Spinal cord (tissue), 10 donors: ENCODE data around the gene PPP1R3A. TPM values are rescaled to one million over a fixed set of nuclear protein-coding genes. Genes with fewer than 3 reads are reported as not detected.
A peak's percentile ranks its signal among the peaks of the same experiment; 100 is the strongest.

ENCODE experiments used
- DNase-seq, 6 donors: peaks; one replicate each; pipeline versions ENCODE4 v3.0.0 to v3.0.0-alpha.2; 2013 to 2015; ENCODE audit warnings: low spot score in 6 of 6, low read depth in 4 of 6
- H3K27ac ChIP-seq: one replicate; pipeline ENCODE4 v1.5.1; 2013; ENCODE audit warnings: low read depth, low read length, control low read depth
- H3K27me3 ChIP-seq: one replicate; pipeline ENCODE4 v1.6.1; 2013; ENCODE audit warnings: low read length; ENCODE audit not compliant: control insufficient read depth, insufficient read depth
- H3K36me3 ChIP-seq: one replicate; pipeline ENCODE4 v1.6.1; 2013; ENCODE audit warnings: low read length; ENCODE audit not compliant: control insufficient read depth, insufficient read depth
- H3K4me1 ChIP-seq: one replicate; pipeline ENCODE4 v1.6.1; 2013; ENCODE audit warnings: low read length; ENCODE audit not compliant: control insufficient read depth, insufficient read depth
- H3K4me3 ChIP-seq: one replicate; pipeline ENCODE4 v1.5.1; 2013; ENCODE audit warnings: low read depth, low read length, control low read depth
- H3K9me3 ChIP-seq: one replicate; pipeline ENCODE4 v1.6.1; 2013; ENCODE audit warnings: low read length; ENCODE audit not compliant: control insufficient read depth, insufficient read depth
- WGBS: methylation state at CpG from one replicate; pipeline ENCODE4 v1.1.5; 2013; ENCODE audit warnings: missing lambda C conversion rate; ENCODE audit not compliant: insufficient coverage; 5-methylcytosine and 5-hydroxymethylcytosine counted together
- polyA plus RNA-seq, 2 donors: library from polyadenylated mRNA; unstranded; fragments of 120-200 nt; gene quantifications; one replicate each; pipeline ENCODE4 v1.2.1, GENCODE V29; 2013; ENCODE audit not compliant: insufficient read length in 2 of 2
- total RNA-seq, 2 donors: library from RNA; depleted of rRNA in 1 of 2; stranded (reverse); fragments of 120-200 nt in 1 of 2; fragments of >200 nt in 1 of 2; gene quantifications; one replicate each; pipeline versions ENCODE4 v1.2.3 to v1.2.4, GENCODE V29; 2013 to 2014
- donor health status: healthy.

PPP1R3A gene
- total and polyA plus RNA-seq, 4 donors: 0.06 to 0.10 TPM; not detected in 2

GRCh38 chr7:113891828-113892227 is 27.0 kb downstream of the PPP1R3A start:
- Histone ChIP-seq H3K4me1 (no peaks in the 10 kb centered on the region), H3K4me3 (no peak overlapping the region), H3K36me3 (no peaks in the 10 kb centered on the region), H3K9me3 (no peaks in the 10 kb centered on the region), H3K27me3 (no peaks in the 10 kb centered on the region), H3K27ac (no peak overlapping the region)
- no CpG with 5 or more reads among the region's 1 CpG for WGBS
- no peak for DNase-seq

GRCh38 chr7:113891031-113891350 is 27.8 kb downstream of the PPP1R3A start:
- Histone ChIP-seq H3K4me1 (no peaks in the 10 kb centered on the region), H3K4me3 (no peak overlapping the region), H3K27me3 (no peaks in the 10 kb centered on the region), H3K27ac (no peak overlapping the region), H3K36me3 (no peaks in the 10 kb centered on the region), H3K9me3 (no peaks in the 10 kb centered on the region)
- 100% methylated on average over 1 of the region's 2 CpGs for WGBS
- DNase-seq: no peak

- Histone ChIP-seq H3K4me1 (no peaks in the 10 kb centered on the region), H3K4me3 (no peak overlapping the region), H3K9me3 (no peaks in the 10 kb centered on the region), H3K27me3 (no peaks in the 10 kb centered on the region), H3K27ac (no peak overlapping the region), H3K36me3 (no peaks in the 10 kb centered on the region)
- no peak for DNase-seq
- WGBS: no CpG with 5 or more reads among the region's 2 CpGs
Observed at GRCh38 chr7:113890331-113891030, 28.3 kb downstream of the PPP1R3A start.

GRCh38 chr7:113883096-113883495 is 35.7 kb downstream of the PPP1R3A start:
- H3K36me3 ChIP-seq: no peaks in the 10 kb centered on the region
- H3K27ac ChIP-seq: no peak overlapping the region
- no peaks in the 10 kb centered on the region for H3K4me1 ChIP-seq
- no peaks in the 10 kb centered on the region for H3K27me3 ChIP-seq
- no peak for DNase-seq
- WGBS: no CpG with 5 or more reads among the region's 1 CpG
- H3K4me3 ChIP-seq: no peak overlapping the region
- H3K9me3 ChIP-seq: no peaks in the 10 kb centered on the region

DNA sequence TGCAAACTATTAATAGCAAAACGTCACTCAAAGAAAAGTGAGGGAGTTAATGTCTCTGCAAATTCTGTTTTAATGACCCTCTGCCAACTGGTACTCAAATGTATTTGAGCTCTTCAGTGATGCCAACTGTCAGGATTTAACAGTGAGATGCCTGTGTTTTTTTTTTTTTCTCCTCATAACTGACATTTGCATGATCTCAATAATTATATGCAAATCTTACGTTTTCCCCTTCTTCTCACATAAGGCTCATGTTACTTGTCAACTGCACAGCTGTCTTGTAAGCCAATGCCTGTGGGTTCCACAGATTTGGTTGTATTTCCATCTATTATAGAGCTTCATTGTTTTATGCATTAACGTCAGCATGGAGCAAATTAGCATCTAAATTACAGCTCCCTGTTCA is 38.2 kb downstream of the PPP1R3A start:
- H3K27me3 ChIP-seq: no peaks in the 10 kb centered on the region
- no peaks in the 10 kb centered on the region for H3K4me1 ChIP-seq
- peak in 2 of 6 donors; percentile 60 for DNase-seq
- H3K27ac ChIP-seq: no peak overlapping the region
- WGBS: no CpG with 5 or more reads among the region's 3 CpGs
- no peaks in the 10 kb centered on the region for H3K36me3 ChIP-seq
- no peak overlapping the region for H3K4me3 ChIP-seq
- no peaks in the 10 kb centered on the region for H3K9me3 ChIP-seq

GRCh38 chr7:113878394-113878992 is 40.3 kb downstream of the PPP1R3A start:
- Histone ChIP-seq H3K4me3 (no peak overlapping the region), H3K27me3 (no peaks in the 10 kb centered on the region), H3K9me3 (no peaks in the 10 kb centered on the region), H3K36me3 (no peaks in the 10 kb centered on the region), H3K27ac (no peak overlapping the region), H3K4me1 (no peaks in the 10 kb centered on the region)
- DNase-seq: no peak
- WGBS: 82% methylated on average over 3 of the region's 7 CpGs

- Histone ChIP-seq H3K36me3 (no peaks in the 10 kb centered on the region), H3K27ac (no peak overlapping the region), H3K4me1 (no peaks in the 10 kb centered on the region), H3K9me3 (peaks cover 2% of the 10 kb centered on the region), H3K27me3 (no peaks in the 10 kb centered on the region), H3K4me3 (no peak overlapping the region)
- DNase-seq: no peak
- WGBS: 100% methylated on average over 1 of the region's 2 CpGs
Observed at GRCh38 chr7:113875224-113875623, 43.6 kb downstream of the PPP1R3A start.

DNA sequence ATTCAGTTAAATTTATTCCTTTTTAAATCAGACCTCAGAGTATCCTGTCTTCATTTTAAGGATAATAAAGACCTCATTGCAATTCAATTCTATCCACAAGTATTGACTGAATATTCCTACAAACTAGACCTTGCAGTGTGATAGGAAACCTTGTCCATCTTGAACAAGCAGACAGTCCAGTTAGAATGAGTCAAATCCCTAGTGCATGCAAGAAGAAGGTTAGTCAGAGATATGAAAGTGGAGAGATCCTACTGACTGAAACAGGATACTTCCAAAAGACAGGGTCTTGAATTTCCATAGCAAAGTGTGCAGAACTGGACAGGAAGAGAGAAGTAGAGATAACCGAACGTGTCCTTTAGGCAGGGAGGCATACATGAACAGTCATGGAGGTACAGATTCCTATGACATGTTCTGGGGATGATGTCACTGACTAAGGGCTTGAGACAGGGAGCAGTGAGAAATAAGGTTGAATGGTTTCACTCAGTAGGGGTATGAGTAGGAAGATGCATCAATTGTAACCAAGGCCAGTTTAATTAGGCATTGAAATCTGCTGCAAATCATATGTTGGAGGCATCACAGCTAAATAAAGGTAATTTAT is 45.2 kb downstream of the PPP1R3A start:
- H3K27ac ChIP-seq: no peak overlapping the region
- no peaks in the 10 kb centered on the region for H3K36me3 ChIP-seq
- 97% methylated on average over 2 of the region's 2 CpGs for WGBS
- H3K4me3 ChIP-seq: no peak overlapping the region
- peaks cover 2% of the 10 kb centered on the region for H3K9me3 ChIP-seq
- DNase-seq: no peak
- no peaks in the 10 kb centered on the region for H3K27me3 ChIP-seq
- H3K4me1 ChIP-seq: no peaks in the 10 kb centered on the region

DNA sequence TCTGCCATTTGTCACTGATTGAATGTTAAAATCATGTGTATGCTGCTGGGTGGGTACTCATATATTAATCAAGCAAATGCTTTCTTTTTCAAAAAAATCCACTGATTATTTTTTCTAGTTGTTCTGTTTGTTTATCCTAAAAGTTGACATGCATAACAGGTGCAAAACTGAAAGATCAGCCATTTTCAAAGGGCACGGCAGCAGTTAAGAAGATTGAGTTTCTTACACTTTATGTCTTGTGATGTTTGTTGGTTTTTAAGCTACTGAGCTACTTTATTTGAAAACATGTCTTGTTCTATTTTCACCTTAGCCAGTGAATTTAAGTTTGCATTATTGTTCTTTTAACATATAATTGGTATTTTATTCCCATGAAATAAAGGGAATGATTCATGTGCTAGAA is 45.8 kb downstream of the PPP1R3A start:
- H3K27me3 ChIP-seq: no peaks in the 10 kb centered on the region
- DNase-seq: no peak
- no peak overlapping the region for H3K27ac ChIP-seq
- H3K4me3 ChIP-seq: no peak overlapping the region
- no peaks in the 10 kb centered on the region for H3K36me3 ChIP-seq
- WGBS: no CpG with 5 or more reads among the region's 1 CpG
- no peaks in the 10 kb centered on the region for H3K4me1 ChIP-seq
- H3K9me3 ChIP-seq: peaks cover 2% of the 10 kb centered on the region

GRCh38 chr7:113867325-113867724 is 51.5 kb downstream of the PPP1R3A start:
- no peak overlapping the region for H3K4me3 ChIP-seq
- WGBS: no CpG with 5 or more reads among the region's 2 CpGs
- no peak for DNase-seq
- H3K36me3 ChIP-seq: no peaks in the 10 kb centered on the region
- H3K27ac ChIP-seq: no peak overlapping the region
- no peaks in the 10 kb centered on the region for H3K27me3 ChIP-seq
- no peaks in the 10 kb centered on the region for H3K4me1 ChIP-seq
- H3K9me3 ChIP-seq: peaks cover 2% of the 10 kb centered on the region
